Skeletal muscle satellite cell (primary cell): Measurements from ENCODE around the gene GAK.

Source experiments
- H3K27me3 ChIP-seq: 2 replicates; pipeline ENCODE4 v1.7.0; 2013; ENCODE audit warnings: low read length; ENCODE audit not compliant: control insufficient read depth, insufficient read depth
- H3K36me3 ChIP-seq: 2 replicates; pipeline ENCODE4 v1.7.0; 2013; ENCODE audit warnings: mild to moderate bottlenecking, control low read depth, low read length; ENCODE audit not compliant: insufficient read depth
- H3K4me1 ChIP-seq: 2 replicates; pipeline ENCODE4 v1.7.0; 2013; ENCODE audit warnings: low read length; ENCODE audit not compliant: control insufficient read depth, insufficient read depth
- H3K4me2 ChIP-seq: 2 replicates; pipeline ENCODE4 v1.7.0; 2013; ENCODE audit warnings: mild to moderate bottlenecking, low read length
- H3K4me3 ChIP-seq: 2 replicates; pipeline ENCODE4 v1.7.0; 2013; ENCODE audit warnings: low read length
- H3K9ac ChIP-seq: 2 replicates; pipeline ENCODE4 v1.7.0; 2013; ENCODE audit warnings: mild to moderate bottlenecking, low read depth, low read length, moderate library complexity
- H3K9me3 ChIP-seq: replicated peaks from 2 replicates; pipeline ENCODE4 v1.7.0; 2013; ENCODE audit warnings: mild to moderate bottlenecking, control low read depth, low read length

GAK gene

GRCh38 chr4:905485-906338 is 26.4 kb downstream of the GAK start:
- Histone ChIP-seq H3K36me3 (peaks cover 38% of the 10 kb centered on the region), H3K9me3 (no peaks in the 10 kb centered on the region), H3K4me2 (no peak overlapping the region), H3K27me3 (no peaks in the 10 kb centered on the region), H3K4me1 (no peaks in the 10 kb centered on the region), H3K4me3 (no peak overlapping the region), H3K9ac (no peak overlapping the region)

GRCh38 chr4:903066-904046 is 28.8 kb downstream of the GAK start:
- H3K27me3 ChIP-seq, result no peaks in the 10 kb centered on the region
- H3K4me1 ChIP-seq, result peaks cover 7% of the 10 kb centered on the region
- no peak overlapping the region for H3K9ac ChIP-seq
- no peak overlapping the region for H3K4me3 ChIP-seq
- H3K9me3 ChIP-seq, result no peaks in the 10 kb centered on the region
- no peak overlapping the region for H3K4me2 ChIP-seq
- H3K36me3 ChIP-seq, result peaks cover 33% of the 10 kb centered on the region

GRCh38 chr4:901192-901910 is 30.8 kb downstream of the GAK start:
- no peaks in the 10 kb centered on the region for H3K27me3 ChIP-seq
- peaks cover 7% of the 10 kb centered on the region for H3K4me1 ChIP-seq
- no peaks in the 10 kb centered on the region for H3K9me3 ChIP-seq
- H3K36me3 ChIP-seq, result peaks cover 46% of the 10 kb centered on the region
- no peak overlapping the region for H3K4me2 ChIP-seq
- no peak overlapping the region for H3K4me3 ChIP-seq
- H3K9ac ChIP-seq, result no peak overlapping the region

GRCh38 chr4:900721-901120 is 31.4 kb downstream of the GAK start:
- H3K4me3 ChIP-seq, result no peak overlapping the region
- H3K4me2 ChIP-seq, result no peak overlapping the region
- H3K9me3 ChIP-seq, result no peaks in the 10 kb centered on the region
- H3K4me1 ChIP-seq, result peaks cover 7% of the 10 kb centered on the region
- H3K36me3 ChIP-seq, result peaks cover 43% of the 10 kb centered on the region
- no peak overlapping the region for H3K9ac ChIP-seq
- no peaks in the 10 kb centered on the region for H3K27me3 ChIP-seq

- H3K4me2 ChIP-seq, result no peak overlapping the region
- H3K36me3 ChIP-seq, result peaks cover 46% of the 10 kb centered on the region
- no peak overlapping the region for H3K9ac ChIP-seq
- H3K4me3 ChIP-seq, result no peak overlapping the region
- peaks cover 7% of the 10 kb centered on the region for H3K4me1 ChIP-seq
- H3K27me3 ChIP-seq, result no peaks in the 10 kb centered on the region
- no peaks in the 10 kb centered on the region for H3K9me3 ChIP-seq
Measured at GRCh38 chr4:900073-900472, 32.0 kb downstream of the GAK start.

- Histone ChIP-seq H3K27me3 (no peaks in the 10 kb centered on the region), H3K9me3 (no peaks in the 10 kb centered on the region), H3K4me3 (no peak overlapping the region), H3K9ac (no peak overlapping the region), H3K4me2 (no peak overlapping the region), H3K36me3 (peaks cover 42% of the 10 kb centered on the region), H3K4me1 (peaks cover 7% of the 10 kb centered on the region)
Measured at GRCh38 chr4:899556-899906, 32.6 kb downstream of the GAK start.

GRCh38 chr4:898869-899555 is 33.1 kb downstream of the GAK start:
- peaks cover 43% of the 10 kb centered on the region for H3K36me3 ChIP-seq
- H3K9ac ChIP-seq, result no peak overlapping the region
- H3K4me2 ChIP-seq, result no peak overlapping the region
- no peaks in the 10 kb centered on the region for H3K9me3 ChIP-seq
- no peaks in the 10 kb centered on the region for H3K27me3 ChIP-seq
- H3K4me3 ChIP-seq, result no peak overlapping the region
- peaks cover 7% of the 10 kb centered on the region for H3K4me1 ChIP-seq

- peaks cover 7% of the 10 kb centered on the region for H3K4me1 ChIP-seq
- peaks cover 39% of the 10 kb centered on the region for H3K36me3 ChIP-seq
- H3K4me2 ChIP-seq, result no peak overlapping the region
- H3K27me3 ChIP-seq, result no peaks in the 10 kb centered on the region
- H3K9me3 ChIP-seq, result no peaks in the 10 kb centered on the region
- no peak overlapping the region for H3K4me3 ChIP-seq
- H3K9ac ChIP-seq, result no peak overlapping the region
Measured at GRCh38 chr4:898123-898522, 34.0 kb downstream of the GAK start.

- H3K36me3 ChIP-seq, result peaks cover 40% of the 10 kb centered on the region
- H3K4me2 ChIP-seq, result no peak overlapping the region
- H3K4me3 ChIP-seq, result no peak overlapping the region
- H3K9me3 ChIP-seq, result no peaks in the 10 kb centered on the region
- no peak overlapping the region for H3K9ac ChIP-seq
- H3K27me3 ChIP-seq, result no peaks in the 10 kb centered on the region
- peaks cover 7% of the 10 kb centered on the region for H3K4me1 ChIP-seq
Measured at GRCh38 chr4:896630-897029, 35.5 kb downstream of the GAK start.

GRCh38 chr4:896216-896615 is 35.9 kb downstream of the GAK start:
- H3K4me3 ChIP-seq, result no peak overlapping the region
- no peaks in the 10 kb centered on the region for H3K9me3 ChIP-seq
- H3K9ac ChIP-seq, result no peak overlapping the region
- no peak overlapping the region for H3K4me2 ChIP-seq
- H3K27me3 ChIP-seq, result no peaks in the 10 kb centered on the region
- peaks cover 39% of the 10 kb centered on the region for H3K36me3 ChIP-seq
- peaks cover 7% of the 10 kb centered on the region for H3K4me1 ChIP-seq

- H3K4me1 ChIP-seq, result peaks cover 7% of the 10 kb centered on the region
- H3K27me3 ChIP-seq, result no peaks in the 10 kb centered on the region
- peaks cover 40% of the 10 kb centered on the region for H3K36me3 ChIP-seq
Measured at GRCh38 chr4:895596-895995, 36.5 kb downstream of the GAK start.

More at GRCh38 chr4:895596-895995, 36.5 kb downstream of the GAK start:
- Histone ChIP-seq H3K4me3 (no peak overlapping the region), H3K9me3 (no peaks in the 10 kb centered on the region), H3K4me2 (no peak overlapping the region), H3K9ac (no peak overlapping the region)
